ENCODE results near the gene PTHLH.

The PTHLH gene

DNA sequence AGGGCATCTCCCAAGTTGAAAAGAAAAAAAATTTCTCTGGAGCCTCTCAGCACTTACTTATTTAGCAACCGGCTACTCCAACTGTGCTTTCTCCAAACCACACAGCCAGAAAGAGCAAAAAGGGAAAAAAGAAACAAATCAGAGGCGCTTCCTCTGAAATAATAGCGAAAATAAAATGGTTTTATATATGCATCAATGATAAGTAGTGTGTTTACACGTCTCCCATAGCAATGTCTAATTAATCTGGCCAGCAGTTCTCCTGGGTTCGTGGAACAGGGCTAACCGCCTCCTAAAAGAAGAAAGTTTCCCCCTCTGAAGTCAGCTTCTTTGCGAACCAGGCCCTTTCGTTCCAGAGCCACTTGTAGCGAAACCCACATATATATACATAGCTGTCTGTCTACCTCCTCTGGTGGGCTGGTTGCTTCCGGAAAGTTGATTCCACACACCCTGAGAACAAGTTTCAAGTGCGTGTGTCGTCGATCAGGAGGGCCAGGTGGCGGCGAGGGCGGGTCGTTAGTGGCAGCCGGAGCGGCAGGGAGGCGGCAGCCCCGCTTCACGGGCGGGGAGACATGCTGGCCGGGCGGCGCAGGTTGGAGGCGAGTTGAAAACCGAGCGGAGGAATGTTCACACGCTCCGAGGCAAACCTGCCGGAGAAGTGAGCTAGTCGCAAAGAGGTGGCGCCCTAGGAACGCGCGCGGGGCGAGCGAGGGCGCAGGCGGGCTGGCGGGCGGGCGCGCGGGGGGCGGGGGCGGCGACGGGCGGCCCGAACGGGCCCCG is 2.7 kb downstream of the PTHLH start:
- H3K27ac ChIP-seq: no peak overlapping the region
- TF ChIP-seq ZFX (IDR thresholded peaks at IDR 0.05) (no peak), CTCF (conservative IDR thresholded peaks at IDR 0.05) (peak; percentile 71)

- TF ChIP-seq CTCF (conservative IDR thresholded peaks at IDR 0.05) (no peak), ZFX (IDR thresholded peaks at IDR 0.05) (no peak)
- H3K27ac ChIP-seq: no peak overlapping the region
Measured at GRCh38 chr12:27968972-27969623, 3.4 kb downstream of the PTHLH start.

DNA sequence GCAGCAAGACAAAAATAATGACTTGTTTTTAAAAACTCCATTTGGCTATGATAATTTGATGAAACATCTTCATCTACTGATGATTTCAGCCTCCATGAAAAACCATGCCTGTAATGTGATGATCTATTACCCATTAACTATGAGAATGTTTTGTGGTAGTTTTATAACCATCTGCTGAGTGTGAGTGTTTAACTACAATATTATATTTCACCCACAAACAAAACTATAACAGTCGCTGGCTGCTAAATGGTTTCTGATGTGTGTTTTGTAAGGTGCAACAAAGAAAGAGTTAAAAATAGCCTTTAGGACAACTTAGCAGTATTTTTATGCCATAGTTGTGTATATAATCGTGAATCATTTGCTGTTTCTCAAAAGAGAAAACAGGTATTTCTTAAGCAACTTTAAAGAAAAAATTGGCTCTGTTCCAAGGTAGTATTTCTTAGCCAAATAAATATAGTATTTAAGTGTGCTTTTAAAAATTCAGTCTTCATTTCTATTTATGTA is 4.9 kb downstream of the PTHLH start:
- TF ChIP-seq ZFX (IDR thresholded peaks at IDR 0.05) (no peak), CTCF (conservative IDR thresholded peaks at IDR 0.05) (no peak)
- H3K27ac ChIP-seq: no peak overlapping the region

DNA sequence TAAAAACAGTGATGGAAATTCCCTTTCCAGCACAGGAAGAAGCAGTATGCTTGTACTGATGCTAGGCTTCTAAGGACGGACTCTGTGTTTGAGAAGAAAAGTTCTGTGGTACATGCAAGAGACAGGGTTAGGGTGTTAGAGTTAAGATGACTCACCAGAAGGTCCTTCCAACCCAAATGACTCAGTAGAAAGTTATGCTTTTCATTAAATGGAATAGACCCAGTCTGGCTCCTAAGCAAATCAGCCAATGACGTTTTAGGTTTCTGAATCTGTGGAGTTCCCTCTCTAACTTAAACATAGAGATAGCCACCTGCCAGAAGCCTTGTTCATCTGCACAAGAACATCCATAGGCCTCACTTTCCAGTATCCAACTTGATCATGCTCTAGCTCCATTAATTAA is 5.7 kb downstream of the PTHLH start:
- no peak overlapping the region for H3K27ac ChIP-seq
- TF ChIP-seq ZFX (IDR thresholded peaks at IDR 0.05): no peak
- no peak for TF ChIP-seq CTCF (conservative IDR thresholded peaks at IDR 0.05)

GRCh38 chr12:27965966-27966365 is 6.6 kb downstream of the PTHLH start:
- no peak overlapping the region for H3K27ac ChIP-seq
- TF ChIP-seq CTCF (conservative IDR thresholded peaks at IDR 0.05) (no peak), ZFX (IDR thresholded peaks at IDR 0.05) (no peak)

DNA sequence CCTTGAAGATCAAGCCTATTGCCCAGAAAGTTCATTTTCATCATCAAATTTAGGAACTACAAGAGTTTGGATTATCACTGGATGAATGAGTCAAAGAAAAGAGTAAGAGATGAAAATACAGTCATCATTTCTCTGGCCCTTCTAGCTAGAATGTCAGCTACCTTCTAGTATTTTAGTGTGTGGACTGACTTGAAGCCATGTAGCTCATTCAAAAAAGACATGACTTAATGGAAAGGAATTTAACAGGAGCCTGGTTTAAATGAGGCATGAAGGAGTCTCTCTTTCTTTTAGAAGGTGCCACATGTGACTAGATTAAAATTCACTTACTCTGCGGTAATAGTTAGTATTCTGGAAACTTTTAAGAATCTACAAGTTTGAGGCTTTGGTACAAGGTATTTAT is 7.1 kb downstream of the PTHLH start:
- H3K27ac ChIP-seq: no peak overlapping the region
- TF ChIP-seq ZFX (IDR thresholded peaks at IDR 0.05) (no peak), CTCF (conservative IDR thresholded peaks at IDR 0.05) (no peak)

DNA sequence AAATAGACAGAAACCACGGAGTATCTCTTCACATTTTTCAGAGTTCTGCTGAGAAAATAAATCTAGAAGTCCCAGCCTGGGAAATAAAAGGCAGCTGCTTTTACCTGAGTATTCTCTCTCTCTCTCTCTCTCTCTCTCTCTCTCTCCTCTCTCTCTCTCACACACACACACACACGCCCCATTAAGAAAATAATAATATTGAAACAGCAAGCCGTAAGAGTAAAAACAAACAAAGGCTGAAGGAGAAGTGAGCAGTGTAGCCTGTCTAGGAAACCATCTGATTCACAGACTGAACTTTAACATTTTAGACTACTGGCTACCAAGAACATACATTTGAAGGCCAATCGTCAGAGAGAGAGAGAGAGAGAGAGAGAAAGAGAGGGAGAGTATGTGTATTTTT is 8.4 kb downstream of the PTHLH start:
- no peak overlapping the region for H3K27ac ChIP-seq
- TF ChIP-seq CTCF (conservative IDR thresholded peaks at IDR 0.05) (no peak), ZFX (IDR thresholded peaks at IDR 0.05) (no peak)

All from C4-2B (cell line).